HepG2 (cell line): ENCODE measurements around the gene ODC1. TPM values are rescaled to one million over a fixed set of nuclear protein-coding genes. Genes with fewer than 3 reads are reported as not detected.

ENCODE experiments used
- ATAD3A ChIP-seq: sonication (generic); formaldehyde crosslinking; IDR thresholded peaks from 2 replicates; pipeline ENCODE4 v1.4.0; 2020; ENCODE audit warnings: missing genetic modification reagents
- ATF7 ChIP-seq, 2 experiments: fragments of 450-650 bp in 1 of 2; sonication (generic) in 1 of 2; formaldehyde crosslinking in 1 of 2; IDR thresholded peaks; 2 replicates each; pipeline versions ENCODE4 v1.4.0 to v1.6.1; 2016 to 2020; ENCODE audit warnings: antibody characterized with exemption in 1 of 2, mild to moderate bottlenecking in 1 of 2, missing genetic modification reagents in 1 of 2
- CCDC6 ChIP-seq: sonication (generic); formaldehyde crosslinking; IDR thresholded peaks from 2 replicates; pipeline ENCODE4 v1.8.1; 2022; ENCODE audit warnings: mild to moderate bottlenecking, missing genetic modification reagents, moderate library complexity
- HOXA7 ChIP-seq: sonication (generic); formaldehyde crosslinking; IDR thresholded peaks from 2 replicates; pipeline ENCODE4 v1.8.1; 2022; ENCODE audit warnings: mild to moderate bottlenecking, missing genetic modification reagents, moderate library complexity
- KLF15 ChIP-seq: sonication (generic); formaldehyde crosslinking; IDR thresholded peaks from 2 replicates; pipeline ENCODE4 v1.8.1; 2023; ENCODE audit warnings: borderline replicate concordance, mild to moderate bottlenecking, inconsistent platforms, missing genetic modification reagents, mixed read lengths
- MIER3 ChIP-seq: IDR thresholded peaks from 2 replicates; pipeline ENCODE4 v1.6.1; 2016; ENCODE audit warnings: missing compliant biosample characterization, borderline replicate concordance
- SOX5 ChIP-seq: IDR thresholded peaks from 2 replicates; pipeline ENCODE4 v1.6.1; 2016; ENCODE audit warnings: borderline replicate concordance
- SP4 ChIP-seq: sonication (generic); formaldehyde crosslinking; IDR thresholded peaks from 2 replicates; pipeline ENCODE4 v1.8.1; 2023; ENCODE audit warnings: mild to moderate bottlenecking, missing genetic modification reagents
- TBX2 ChIP-seq: sonication (generic); formaldehyde crosslinking; IDR thresholded peaks from 2 replicates; pipeline ENCODE4 v1.5.0; 2020; ENCODE audit warnings: missing genetic modification reagents, mild to moderate bottlenecking, borderline replicate concordance
- ZNF33A ChIP-seq: sonication (generic); formaldehyde crosslinking; IDR thresholded peaks from 2 replicates; pipeline ENCODE4 v1.5.1; 2020; ENCODE audit warnings: missing genetic modification reagents, mild to moderate bottlenecking, moderate library complexity, borderline replicate concordance
- ZNF460 ChIP-seq: sonication (generic); formaldehyde crosslinking; IDR thresholded peaks from 2 replicates; pipeline ENCODE4 v1.5.1; 2020; ENCODE audit warnings: missing genetic modification reagents, mild to moderate bottlenecking, borderline replicate concordance
- ZSCAN31 ChIP-seq: sonication (generic); formaldehyde crosslinking; IDR thresholded peaks from 2 replicates; pipeline ENCODE4 v1.5.0; 2020; ENCODE audit warnings: low read depth, mild to moderate bottlenecking, missing genetic modification reagents
- polyA plus RNA-seq, 8 experiments: library from polyadenylated mRNA; depleted of rRNA in 3 of 8; stranded (reverse) in 7 of 8; unstranded in 1 of 8; fragments of >200 nt; fragmentation: Illumina TruSeq in 4 of 8; extraction: Trizol in 4 of 8; gene quantifications; 2 replicates each; pipeline versions ENCODE4 v1.2.1 to v1.2.3, GENCODE V29; 2011 to 2016; ENCODE audit warnings: low read depth in 4 of 8, missing spikeins in 1 of 8, mixed read lengths in 1 of 8; ENCODE audit not compliant: insufficient read depth in 1 of 8
- total RNA-seq, 5 experiments: library from RNA; depleted of rRNA; stranded (reverse); fragments of >200 nt; fragmentation: Illumina TruSeq; extraction: Trizol; gene quantifications; 2 replicates each; pipeline ENCODE4 v1.2.3, GENCODE V29; 2016; ENCODE audit warnings: low read depth in 1 of 5
- TF ChIP-seq, protein P1 (sequence below): IDR thresholded peaks from 2 replicates; pipeline ENCODE4 v1.6.1; 2016; ENCODE audit warnings: low read depth, control low read depth
- TF ChIP-seq, protein P2 (sequence below): IDR thresholded peaks from 2 replicates; pipeline ENCODE4 v1.6.1; 2016; ENCODE audit warnings: mild to moderate bottlenecking
- TF ChIP-seq, protein P3 (sequence below): IDR thresholded peaks from 2 replicates; pipeline ENCODE4 v1.6.1; 2012; ENCODE audit warnings: inconsistent platforms
- TF ChIP-seq, protein P4 (sequence below): IDR thresholded peaks from 2 replicates; pipeline ENCODE4 v1.6.1; 2016; ENCODE audit warnings: mild to moderate bottlenecking, missing biosample characterization, missing genetic modification reagents
- TF ChIP-seq, protein P5 (sequence below): sonication (generic); formaldehyde crosslinking; IDR thresholded peaks from 2 replicates; pipeline ENCODE4 v1.4.0; 2020; ENCODE audit warnings: low read depth, mild to moderate bottlenecking, missing genetic modification reagents
- TF ChIP-seq, protein P6 (sequence below): sonication (generic); formaldehyde crosslinking; IDR thresholded peaks from 2 replicates; pipeline ENCODE4 v1.4.0; 2020; ENCODE audit warnings: missing genetic modification reagents
- TF ChIP-seq, protein P7 (sequence below): sonication (generic); formaldehyde crosslinking; IDR thresholded peaks from 2 replicates; pipeline ENCODE4 v1.5.0; 2020; ENCODE audit warnings: mild to moderate bottlenecking, missing genetic modification reagents

Gene ODC1
- total and polyA plus RNA-seq, 2 of the 13 experiments (the other 11 are each of a cell fraction or from before 2014, with no cell fraction given) = 142 to 371 TPM

DNA sequence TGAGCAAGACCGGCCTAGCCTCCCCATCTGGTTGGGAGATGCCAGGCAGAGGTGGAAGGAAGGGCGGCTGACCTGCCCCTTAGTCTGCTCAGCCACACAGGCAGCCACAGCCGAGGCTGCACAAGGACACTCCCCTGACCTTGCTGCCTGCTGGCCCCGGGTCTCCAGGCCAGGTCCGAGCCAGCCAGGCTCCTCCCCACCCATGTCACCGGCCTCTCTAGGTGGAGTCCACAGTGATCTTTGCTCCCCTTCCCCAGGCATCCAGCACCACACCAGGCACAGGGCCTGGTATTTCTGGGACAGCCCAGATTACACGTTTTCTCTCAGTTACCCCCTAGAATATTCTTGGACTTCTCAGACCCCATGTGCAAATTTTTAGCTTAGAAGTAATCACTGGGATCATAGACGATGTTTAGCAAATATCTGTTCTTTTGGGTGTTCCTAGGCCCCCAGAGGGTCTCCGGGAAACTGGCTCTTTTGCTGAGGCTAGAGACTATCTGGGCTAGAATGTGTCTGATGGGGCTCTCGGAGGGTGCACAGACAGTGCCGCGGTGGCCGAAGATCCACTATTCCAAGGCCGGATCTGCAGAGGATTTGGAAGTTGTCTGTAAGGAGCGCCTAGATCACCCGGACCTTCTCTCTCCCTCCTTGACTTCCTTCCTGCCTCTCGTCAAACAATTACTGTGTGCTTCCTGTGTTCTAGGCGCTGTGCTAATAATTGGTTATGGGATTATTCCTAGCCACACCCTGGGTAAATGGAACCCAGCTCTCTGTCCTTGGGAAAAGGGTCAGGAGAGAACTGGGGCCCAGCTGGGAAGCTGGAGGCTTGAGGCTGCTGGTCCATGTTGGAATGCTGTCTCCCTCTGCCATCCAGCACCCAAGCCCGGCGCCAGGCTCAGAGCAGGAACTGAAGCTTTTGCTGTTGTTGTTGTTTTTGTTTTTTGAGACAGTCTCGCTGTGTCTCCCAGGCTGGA, 46.9 kb downstream of the ODC1 start (continued):
- TF ChIP-seq, protein P1, sequence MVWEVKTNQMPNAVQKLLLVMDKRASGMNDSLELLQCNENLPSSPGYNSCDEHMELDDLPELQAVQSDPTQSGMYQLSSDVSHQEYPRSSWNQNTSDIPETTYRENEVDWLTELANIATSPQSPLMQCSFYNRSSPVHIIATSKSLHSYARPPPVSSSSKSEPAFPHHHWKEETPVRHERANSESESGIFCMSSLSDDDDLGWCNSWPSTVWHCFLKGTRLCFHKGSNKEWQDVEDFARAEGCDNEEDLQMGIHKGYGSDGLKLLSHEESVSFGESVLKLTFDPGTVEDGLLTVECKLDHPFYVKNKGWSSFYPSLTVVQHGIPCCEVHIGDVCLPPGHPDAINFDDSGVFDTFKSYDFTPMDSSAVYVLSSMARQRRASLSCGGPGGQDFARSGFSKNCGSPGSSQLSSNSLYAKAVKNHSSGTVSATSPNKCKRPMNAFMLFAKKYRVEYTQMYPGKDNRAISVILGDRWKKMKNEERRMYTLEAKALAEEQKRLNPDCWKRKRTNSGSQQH (CRISPR knock-in tag) = no peak
- TF ChIP-seq TBX2 (no peak; the same call in 1 of the 2 replicates), SOX5 (CRISPR knock-in tag) (peak; percentile 53; the same call in 1 of the 2 replicates), CCDC6 (CRISPR knock-in tag) (peak; percentile 60; the same call in 1 of the 2 replicates), HOXA7 (CRISPR knock-in tag) (no peak), MIER3 (CRISPR knock-in tag) (no peak; the same call in 1 of the 2 replicates), ZSCAN31 (CRISPR knock-in tag) (0 out of 2 replicates have a peak, but pooled peaks have one; percentile 60), KLF15 (CRISPR knock-in tag) (no peak), SP4 (CRISPR knock-in tag) (no peak), ZNF460 (CRISPR knock-in tag) (no peak), ATF7 (IDR thresholded peaks at IDR 0.05) (no peak), ATF7 (CRISPR knock-in tag; IDR thresholded peaks at IDR 0.05) (no peak), ZNF33A (CRISPR knock-in tag) (no peak), ATAD3A (CRISPR knock-in tag) (no peak)
- TF ChIP-seq, protein P2, sequence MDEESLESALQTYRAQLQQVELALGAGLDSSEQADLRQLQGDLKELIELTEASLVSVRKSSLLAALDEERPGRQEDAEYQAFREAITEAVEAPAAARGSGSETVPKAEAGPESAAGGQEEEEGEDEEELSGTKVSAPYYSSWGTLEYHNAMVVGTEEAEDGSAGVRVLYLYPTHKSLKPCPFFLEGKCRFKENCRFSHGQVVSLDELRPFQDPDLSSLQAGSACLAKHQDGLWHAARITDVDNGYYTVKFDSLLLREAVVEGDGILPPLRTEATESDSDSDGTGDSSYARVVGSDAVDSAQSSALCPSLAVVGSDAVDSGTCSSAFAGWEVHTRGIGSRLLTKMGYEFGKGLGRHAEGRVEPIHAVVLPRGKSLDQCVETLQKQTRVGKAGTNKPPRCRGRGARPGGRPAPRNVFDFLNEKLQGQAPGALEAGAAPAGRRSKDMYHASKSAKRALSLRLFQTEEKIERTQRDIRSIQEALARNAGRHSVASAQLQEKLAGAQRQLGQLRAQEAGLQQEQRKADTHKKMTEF (CRISPR knock-in tag) = peak; percentile 72; the same call in 1 of the 2 replicates
- TF ChIP-seq, protein P3, sequence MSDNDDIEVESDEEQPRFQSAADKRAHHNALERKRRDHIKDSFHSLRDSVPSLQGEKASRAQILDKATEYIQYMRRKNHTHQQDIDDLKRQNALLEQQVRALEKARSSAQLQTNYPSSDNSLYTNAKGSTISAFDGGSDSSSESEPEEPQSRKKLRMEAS = peak; percentile 59; the same call in 1 of the 2 replicates
- TF ChIP-seq, protein P4, sequence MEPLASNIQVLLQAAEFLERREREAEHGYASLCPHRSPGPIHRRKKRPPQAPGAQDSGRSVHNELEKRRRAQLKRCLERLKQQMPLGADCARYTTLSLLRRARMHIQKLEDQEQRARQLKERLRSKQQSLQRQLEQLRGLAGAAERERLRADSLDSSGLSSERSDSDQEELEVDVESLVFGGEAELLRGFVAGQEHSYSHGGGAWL = no peak
- TF ChIP-seq, protein P5, sequence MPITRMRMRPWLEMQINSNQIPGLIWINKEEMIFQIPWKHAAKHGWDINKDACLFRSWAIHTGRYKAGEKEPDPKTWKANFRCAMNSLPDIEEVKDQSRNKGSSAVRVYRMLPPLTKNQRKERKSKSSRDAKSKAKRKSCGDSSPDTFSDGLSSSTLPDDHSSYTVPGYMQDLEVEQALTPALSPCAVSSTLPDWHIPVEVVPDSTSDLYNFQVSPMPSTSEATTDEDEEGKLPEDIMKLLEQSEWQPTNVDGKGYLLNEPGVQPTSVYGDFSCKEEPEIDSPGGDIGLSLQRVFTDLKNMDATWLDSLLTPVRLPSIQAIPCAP (CRISPR knock-in tag) = 0 out of 2 replicates have a peak, but pooled peaks have one; percentile 9
- TF ChIP-seq, protein P6, sequence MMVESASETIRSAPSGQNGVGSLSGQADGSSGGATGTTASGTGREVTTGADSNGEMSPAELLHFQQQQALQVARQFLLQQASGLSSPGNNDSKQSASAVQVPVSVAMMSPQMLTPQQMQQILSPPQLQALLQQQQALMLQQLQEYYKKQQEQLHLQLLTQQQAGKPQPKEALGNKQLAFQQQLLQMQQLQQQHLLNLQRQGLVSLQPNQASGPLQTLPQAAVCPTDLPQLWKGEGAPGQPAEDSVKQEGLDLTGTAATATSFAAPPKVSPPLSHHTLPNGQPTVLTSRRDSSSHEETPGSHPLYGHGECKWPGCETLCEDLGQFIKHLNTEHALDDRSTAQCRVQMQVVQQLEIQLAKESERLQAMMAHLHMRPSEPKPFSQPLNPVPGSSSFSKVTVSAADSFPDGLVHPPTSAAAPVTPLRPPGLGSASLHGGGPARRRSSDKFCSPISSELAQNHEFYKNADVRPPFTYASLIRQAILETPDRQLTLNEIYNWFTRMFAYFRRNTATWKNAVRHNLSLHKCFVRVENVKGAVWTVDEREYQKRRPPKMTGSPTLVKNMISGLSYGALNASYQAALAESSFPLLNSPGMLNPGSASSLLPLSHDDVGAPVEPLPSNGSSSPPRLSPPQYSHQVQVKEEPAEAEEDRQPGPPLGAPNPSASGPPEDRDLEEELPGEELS (CRISPR knock-in tag) = peak; percentile 77
- TF ChIP-seq, protein P7, sequence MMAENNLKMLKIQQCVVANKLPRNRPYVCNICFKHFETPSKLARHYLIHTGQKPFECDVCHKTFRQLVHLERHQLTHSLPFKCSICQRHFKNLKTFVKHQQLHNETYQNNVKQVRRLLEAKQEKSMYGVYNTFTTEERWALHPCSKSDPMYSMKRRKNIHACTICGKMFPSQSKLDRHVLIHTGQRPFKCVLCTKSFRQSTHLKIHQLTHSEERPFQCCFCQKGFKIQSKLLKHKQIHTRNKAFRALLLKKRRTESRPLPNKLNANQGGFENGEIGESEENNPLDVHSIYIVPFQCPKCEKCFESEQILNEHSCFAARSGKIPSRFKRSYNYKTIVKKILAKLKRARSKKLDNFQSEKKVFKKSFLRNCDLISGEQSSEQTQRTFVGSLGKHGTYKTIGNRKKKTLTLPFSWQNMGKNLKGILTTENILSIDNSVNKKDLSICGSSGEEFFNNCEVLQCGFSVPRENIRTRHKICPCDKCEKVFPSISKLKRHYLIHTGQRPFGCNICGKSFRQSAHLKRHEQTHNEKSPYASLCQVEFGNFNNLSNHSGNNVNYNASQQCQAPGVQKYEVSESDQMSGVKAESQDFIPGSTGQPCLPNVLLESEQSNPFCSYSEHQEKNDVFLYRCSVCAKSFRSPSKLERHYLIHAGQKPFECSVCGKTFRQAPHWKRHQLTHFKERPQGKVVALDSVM (CRISPR knock-in tag) = peak; percentile 87
